ENCODE results near the gene PDGFC. TPM values are rescaled to one million over a fixed set of nuclear protein-coding genes. Genes with fewer than 3 reads are reported as not detected.

Gene PDGFC
- total and polyA plus RNA-seq, 2 donors (not counting 3 experiments of a cell fraction or from before 2014, with no cell fraction given): 2.7 to 5.3 TPM

DNA sequence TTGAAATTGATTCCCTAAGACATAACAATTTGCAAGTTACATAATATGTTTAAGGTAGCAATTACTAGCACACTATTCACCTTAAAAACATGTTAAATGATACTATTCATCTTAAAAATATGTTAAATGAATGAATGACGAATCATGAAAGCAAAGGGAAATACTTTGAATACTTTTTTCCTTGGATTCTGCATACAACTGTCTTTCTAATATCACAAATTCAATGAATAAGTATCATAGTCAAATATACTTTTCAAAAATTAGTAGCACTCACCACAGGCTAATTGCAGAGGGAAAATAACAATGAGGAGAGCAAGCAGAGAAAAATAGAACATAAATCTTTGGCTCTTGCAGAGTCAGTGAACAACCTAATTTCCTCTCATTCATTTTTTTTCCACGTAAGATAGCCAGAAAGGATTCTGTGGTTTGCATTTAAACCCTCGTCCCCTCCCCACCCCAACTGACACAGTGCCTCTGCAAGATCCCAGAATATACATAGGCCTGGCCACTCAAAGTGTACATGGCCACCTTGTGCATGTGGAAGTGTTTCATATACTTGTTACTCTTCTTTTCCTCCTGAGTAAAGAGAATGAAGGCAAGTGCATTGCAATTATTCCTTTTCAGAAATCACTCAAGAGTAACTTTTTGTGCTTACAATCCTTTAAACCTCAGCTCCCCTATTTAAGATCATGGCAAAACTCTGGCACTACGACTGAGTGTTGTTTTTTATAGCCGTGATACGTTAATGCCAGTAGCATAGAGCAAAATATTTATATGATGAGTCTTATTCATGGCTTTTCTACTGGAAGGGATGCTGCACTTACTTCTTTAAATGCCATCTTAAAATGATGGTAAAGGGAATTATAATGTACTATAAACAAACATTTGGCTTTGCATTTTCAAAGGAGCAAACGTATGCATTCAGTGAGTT lies 236.4 kb downstream of the PDGFC start:
- H3K9ac ChIP-seq (replicated peaks; ENCODE audit: extremely low read depth, insufficient read depth, low read length): no peak overlapping the region
- POLR2A ChIA-PET: no interaction called here
- H3K4me2 ChIP-seq (ENCODE audit: insufficient read depth, low read length): no peak overlapping the region
- no peaks in the 10 kb centered on the region for H4K20me1 ChIP-seq (replicated peaks; ENCODE audit: control insufficient read depth, extremely low read depth, insufficient read depth, low read length)
- no peak overlapping the region for H3K27ac ChIP-seq (ENCODE audit: insufficient read depth, low read depth, low read length)
- H3K27me3 ChIP-seq (ENCODE audit: control insufficient read depth in 2 of 2, insufficient read depth in 2 of 2, low read length in 2 of 2): no peaks in the 10 kb centered on the region
- no peak overlapping the region for H3K4me3 ChIP-seq (replicated peaks in 1 of 3; ENCODE audit: insufficient read depth in 1 of 3, low read depth in 1 of 3, low read length in 3 of 3)
- BruUV-seq (replicated peaks): no TSS peak
- intact Hi-C loops (cut with micrococcal nuclease): no loop called here
- no peaks in the 10 kb centered on the region for H3K4me1 ChIP-seq (ENCODE audit: control insufficient read depth, extremely low read depth, insufficient read depth, low read length)
- TF ChIP-seq POLR2AphosphoS5 (IDR thresholded peaks at IDR 0.05; ENCODE audit: insufficient read depth, low read depth, low read length): no peak
- no peak for TF ChIP-seq MYC (IDR thresholded peaks at IDR 0.05; ENCODE audit: low read depth, low read length)
- TF ChIP-seq, protein P1, sequence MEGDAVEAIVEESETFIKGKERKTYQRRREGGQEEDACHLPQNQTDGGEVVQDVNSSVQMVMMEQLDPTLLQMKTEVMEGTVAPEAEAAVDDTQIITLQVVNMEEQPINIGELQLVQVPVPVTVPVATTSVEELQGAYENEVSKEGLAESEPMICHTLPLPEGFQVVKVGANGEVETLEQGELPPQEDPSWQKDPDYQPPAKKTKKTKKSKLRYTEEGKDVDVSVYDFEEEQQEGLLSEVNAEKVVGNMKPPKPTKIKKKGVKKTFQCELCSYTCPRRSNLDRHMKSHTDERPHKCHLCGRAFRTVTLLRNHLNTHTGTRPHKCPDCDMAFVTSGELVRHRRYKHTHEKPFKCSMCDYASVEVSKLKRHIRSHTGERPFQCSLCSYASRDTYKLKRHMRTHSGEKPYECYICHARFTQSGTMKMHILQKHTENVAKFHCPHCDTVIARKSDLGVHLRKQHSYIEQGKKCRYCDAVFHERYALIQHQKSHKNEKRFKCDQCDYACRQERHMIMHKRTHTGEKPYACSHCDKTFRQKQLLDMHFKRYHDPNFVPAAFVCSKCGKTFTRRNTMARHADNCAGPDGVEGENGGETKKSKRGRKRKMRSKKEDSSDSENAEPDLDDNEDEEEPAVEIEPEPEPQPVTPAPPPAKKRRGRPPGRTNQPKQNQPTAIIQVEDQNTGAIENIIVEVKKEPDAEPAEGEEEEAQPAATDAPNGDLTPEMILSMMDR (IDR thresholded peaks at IDR 0.05; ENCODE audit: extremely low read depth in 1 of 2, insufficient read depth in 1 of 2, low read depth in 1 of 2, low read length in 2 of 2): no peak
- no peak for TF ChIP-seq GATA2 (IDR thresholded peaks at IDR 0.05; ENCODE audit: insufficient read depth, insufficient read length, low read depth, low read length)
- TF ChIP-seq EZH2 (IDR thresholded peaks at IDR 0.05; ENCODE audit: borderline replicate concordance, low read depth, low read length, severe bottlenecking): no peak
- TF ChIP-seq, protein P2, sequence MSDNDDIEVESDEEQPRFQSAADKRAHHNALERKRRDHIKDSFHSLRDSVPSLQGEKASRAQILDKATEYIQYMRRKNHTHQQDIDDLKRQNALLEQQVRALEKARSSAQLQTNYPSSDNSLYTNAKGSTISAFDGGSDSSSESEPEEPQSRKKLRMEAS (IDR thresholded peaks at IDR 0.05; ENCODE audit: insufficient read depth, insufficient read length): no peak
- TF ChIP-seq FOS (IDR thresholded peaks at IDR 0.05; ENCODE audit: borderline replicate concordance, insufficient read depth, low read length): no peak
- no peak for TF ChIP-seq JUN (IDR thresholded peaks at IDR 0.05; ENCODE audit: borderline replicate concordance, insufficient read depth, insufficient read length, low read depth)
- no peak for TF ChIP-seq POLR2A (IDR thresholded peaks at IDR 0.05; ENCODE audit: low read depth, low read length)
- dilution Hi-C loops (cut with MboI; ENCODE audit: extremely low pct_ligation_motif_present, low sequenced_read_pairs): no loop called here
- H2AFZ ChIP-seq (ENCODE audit: low read depth, low read length): peak overlapping the region; percentile 44
- no peak for FAIRE-seq
- DNase-seq (ENCODE audit: low read depth, low spot score): peak; percentile 13
- CTCF ChIA-PET: no interaction called here
- no peaks in the 10 kb centered on the region for H3K36me3 ChIP-seq (ENCODE audit: control insufficient read depth in 2 of 2, extremely low read depth in 1 of 2, insufficient read depth in 2 of 2, low read length in 2 of 2)
- H3K9me1 ChIP-seq (replicated peaks; ENCODE audit: control insufficient read depth, extremely low read depth, insufficient read depth, low read length): no peaks in the 10 kb centered on the region
- H3K79me2 ChIP-seq (ENCODE audit: control insufficient read depth, insufficient read depth, low read length): no peaks in the 10 kb centered on the region
- H3K9me3 ChIP-seq (replicated peaks; ENCODE audit: control insufficient read depth, insufficient read depth, low read length): no peaks in the 10 kb centered on the region

Data from endothelial cell of umbilical vein (primary cell).